HAP-1 (cell line): Measurements from ENCODE around the gene PRMT3.

ENCODE experiments used
- DNase-seq, 2 experiments: peaks; one replicate each; pipeline ENCODE4 v3.0.0-alpha.2; 2016 to 2020; ENCODE audit warnings: low spot score in 2 of 2
- H3K27me3 ChIP-seq: fragments of 250-450 bp; sonication (Bioruptor Pico); 2 replicates; pipeline ENCODE4 v1.5.1; 2020; ENCODE audit warnings: low read depth, mild to moderate bottlenecking, moderate library complexity
- H3K36me3 ChIP-seq: fragments of 250-450 bp; sonication (Bioruptor Pico); replicated peaks from 2 replicates; pipeline ENCODE4 v1.5.1; 2020; ENCODE audit warnings: mild to moderate bottlenecking
- H3K4me1 ChIP-seq: fragments of 250-450 bp; sonication (Bioruptor Pico); 2 replicates; pipeline ENCODE4 v1.5.1; 2020; ENCODE audit warnings: mild to moderate bottlenecking
- H3K4me3 ChIP-seq: fragments of 250-450 bp; sonication (Bioruptor Pico); 2 replicates; pipeline ENCODE4 v1.5.1; 2020; ENCODE audit warnings: mild to moderate bottlenecking, moderate library complexity
- H3K9me3 ChIP-seq: fragments of 250-450 bp; sonication (Bioruptor Pico); 2 replicates; pipeline ENCODE4 v1.5.1; 2020; ENCODE audit warnings: mild to moderate bottlenecking, moderate library complexity
- in situ Hi-C: fragments of 300-500 bp; cut with MboI; formaldehyde crosslinking; loops from 3 replicates; pipeline ENCODE4 v1.14.3; 2020; ENCODE audit warnings: low sequenced_read_pairs, inconsistent platforms, mixed read lengths

The PRMT3 gene

DNA sequence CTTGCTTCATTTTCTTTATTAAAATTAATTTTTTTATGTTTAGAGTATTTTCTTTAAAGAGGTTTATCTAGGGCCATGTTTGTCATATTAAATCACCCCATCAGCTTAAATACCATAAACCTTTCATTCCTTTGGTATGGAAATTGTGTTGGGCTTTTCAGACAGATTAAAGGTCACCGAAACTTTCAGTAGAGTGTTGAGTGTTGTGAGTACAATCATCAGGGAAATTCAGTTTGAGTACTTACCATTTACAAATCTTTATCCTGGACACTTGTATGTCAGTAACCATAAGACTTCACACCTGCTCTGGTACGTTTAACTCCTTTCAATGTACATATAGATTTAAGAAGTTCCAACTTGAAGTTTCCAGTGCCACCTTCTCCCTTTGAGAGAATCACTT is 12.0 kb downstream of the PRMT3 start:
- no peaks in the 10 kb centered on the region for H3K27me3 ChIP-seq
- no peak overlapping the region for H3K4me3 ChIP-seq
- peak in 1 of 2 experiments; percentile 72 for DNase-seq
- H3K36me3 ChIP-seq = peaks cover 60% of the 10 kb centered on the region
- in situ Hi-C loops = no loop called here
- peaks cover 13% of the 10 kb centered on the region for H3K4me1 ChIP-seq
- no peaks in the 10 kb centered on the region for H3K9me3 ChIP-seq

DNA sequence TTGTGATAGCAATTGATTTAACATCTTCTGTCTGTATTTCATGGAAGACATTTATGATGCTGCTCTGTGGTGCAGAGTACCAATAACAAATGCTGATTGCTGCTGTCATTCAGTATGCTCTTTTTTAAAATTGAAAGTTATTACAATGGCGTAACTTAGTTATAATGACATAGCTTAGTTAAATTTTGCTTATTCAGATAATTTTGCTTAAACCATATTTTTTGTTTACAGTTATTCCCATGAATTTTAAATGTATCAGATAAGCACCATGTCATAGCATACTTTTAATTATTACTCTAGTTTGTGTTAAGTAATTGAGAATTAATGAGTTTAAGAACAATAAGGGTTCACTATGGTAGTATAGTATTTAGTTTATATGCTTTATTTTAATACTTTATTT is 15.5 kb downstream of the PRMT3 start:
- in situ Hi-C loops = no loop called here
- Histone ChIP-seq H3K4me1 (peaks cover 24% of the 10 kb centered on the region), H3K36me3 (peaks cover 58% of the 10 kb centered on the region), H3K4me3 (no peak overlapping the region), H3K9me3 (no peaks in the 10 kb centered on the region), H3K27me3 (no peaks in the 10 kb centered on the region)
- DNase-seq = no peak

DNA sequence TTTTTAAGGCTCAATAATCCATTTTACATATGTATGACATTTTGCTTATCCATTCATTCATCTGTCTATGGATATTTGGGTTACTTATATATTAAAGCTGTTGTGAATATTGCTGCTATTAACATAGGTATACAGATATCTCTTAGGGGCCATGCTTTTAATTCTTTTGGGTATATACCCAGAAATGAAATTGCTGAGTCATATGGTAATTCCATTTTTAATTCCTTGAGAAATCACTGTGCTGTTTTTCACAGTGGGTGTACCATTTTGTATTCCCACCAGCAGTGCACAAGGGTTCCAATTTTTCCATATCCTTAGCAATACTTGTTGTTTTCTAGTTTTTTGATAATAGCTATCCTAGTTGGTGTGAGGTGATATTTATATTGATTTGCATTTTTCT is 19.0 kb downstream of the PRMT3 start:
- peaks cover 10% of the 10 kb centered on the region for H3K4me1 ChIP-seq
- no peaks in the 10 kb centered on the region for H3K9me3 ChIP-seq
- peaks cover 49% of the 10 kb centered on the region for H3K36me3 ChIP-seq
- no peak overlapping the region for H3K4me3 ChIP-seq
- DNase-seq = peak in 1 of 2 experiments; percentile 81
- H3K27me3 ChIP-seq = no peaks in the 10 kb centered on the region
- in situ Hi-C loops = no loop called here

DNA sequence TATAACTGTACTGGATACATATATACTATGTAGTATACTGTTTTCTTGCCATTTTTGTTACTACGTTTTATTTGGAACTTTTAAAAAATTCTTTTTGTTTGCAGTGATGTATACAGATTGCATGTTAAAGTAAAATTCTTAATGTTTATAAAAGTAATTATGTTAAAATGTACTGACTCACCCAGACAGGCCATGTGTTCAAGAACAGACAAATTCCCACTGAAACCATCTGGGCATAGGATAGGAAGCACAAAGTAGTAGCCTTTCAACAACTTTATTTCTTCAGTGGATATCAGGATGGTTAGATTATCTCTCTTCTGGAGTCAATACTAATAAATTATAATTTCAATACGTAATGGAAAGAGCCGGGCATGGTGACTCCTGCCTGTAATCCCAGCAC is 19.8 kb downstream of the PRMT3 start:
- DNase-seq = no peak
- Histone ChIP-seq H3K4me3 (no peak overlapping the region), H3K9me3 (no peaks in the 10 kb centered on the region), H3K27me3 (no peaks in the 10 kb centered on the region), H3K36me3 (peaks cover 46% of the 10 kb centered on the region), H3K4me1 (peaks cover 10% of the 10 kb centered on the region)
- in situ Hi-C loops = no loop called here

DNA sequence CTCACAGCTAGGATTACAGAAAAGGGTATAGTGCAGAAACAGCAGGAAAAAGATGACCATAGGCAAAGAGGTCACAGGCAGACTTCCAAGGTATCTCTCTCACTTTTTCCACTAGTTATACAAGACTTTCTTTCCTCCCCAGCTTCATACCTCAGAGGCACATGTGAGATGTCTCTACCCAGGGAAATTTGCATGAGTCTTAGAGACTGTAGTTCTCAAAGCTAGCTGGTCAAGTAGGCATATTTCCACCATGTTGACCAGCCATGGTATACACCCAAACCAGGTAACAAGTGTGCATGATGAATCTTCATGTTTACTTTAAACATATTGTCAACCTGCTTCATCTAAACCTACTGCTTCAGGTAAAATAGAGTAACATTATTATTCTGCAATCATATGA is 27.9 kb downstream of the PRMT3 start:
- in situ Hi-C loops = no loop called here
- Histone ChIP-seq H3K4me3 (no peak overlapping the region), H3K9me3 (no peaks in the 10 kb centered on the region), H3K36me3 (peaks cover 19% of the 10 kb centered on the region), H3K27me3 (no peaks in the 10 kb centered on the region), H3K4me1 (no peaks in the 10 kb centered on the region)
- no peak for DNase-seq

DNA sequence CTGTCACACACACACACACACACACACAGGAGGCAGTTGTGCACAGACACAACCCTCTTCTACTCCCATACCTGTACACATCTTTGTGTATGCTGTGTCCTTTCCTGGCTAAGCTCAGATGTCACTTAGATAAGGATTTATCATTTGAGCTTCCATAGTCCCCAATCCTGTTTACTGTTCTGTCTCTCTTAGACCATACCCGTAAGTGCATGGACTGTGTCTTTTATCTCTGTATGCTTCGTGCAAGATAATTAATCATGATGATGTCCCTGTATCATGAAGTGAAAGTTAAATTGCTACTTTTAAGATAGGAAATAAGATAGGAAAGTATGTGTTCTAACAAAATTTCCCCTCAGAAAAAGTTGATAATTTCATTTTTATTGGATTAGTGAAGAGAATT is 30.3 kb downstream of the PRMT3 start:
- Histone ChIP-seq H3K27me3 (no peaks in the 10 kb centered on the region), H3K9me3 (no peaks in the 10 kb centered on the region), H3K4me1 (no peaks in the 10 kb centered on the region), H3K4me3 (no peak overlapping the region), H3K36me3 (peaks cover 32% of the 10 kb centered on the region)
- in situ Hi-C loops = no loop called here
- DNase-seq = no peak

DNA sequence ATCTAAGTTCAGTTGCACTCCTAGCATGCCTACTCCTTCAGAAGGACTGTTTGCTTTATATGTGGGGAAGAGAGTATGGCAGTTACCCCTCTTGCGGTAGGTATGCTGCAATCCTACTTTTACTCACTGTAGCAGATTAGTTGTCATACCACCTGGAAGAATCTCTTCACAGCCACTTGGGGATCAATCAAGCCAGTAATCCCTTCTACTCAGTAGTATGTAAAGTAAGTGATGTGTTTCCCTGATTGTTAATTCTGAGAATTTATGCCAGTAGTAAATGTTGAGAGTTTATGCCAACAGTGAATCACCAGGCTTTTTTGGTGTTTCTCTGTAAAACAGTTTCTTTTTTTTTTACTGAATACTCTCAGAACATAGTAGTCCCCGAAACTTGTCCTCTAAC is 34.4 kb downstream of the PRMT3 start:
- Histone ChIP-seq H3K27me3 (no peaks in the 10 kb centered on the region), H3K4me3 (no peak overlapping the region), H3K36me3 (peaks cover 24% of the 10 kb centered on the region), H3K9me3 (no peaks in the 10 kb centered on the region), H3K4me1 (no peaks in the 10 kb centered on the region)
- DNase-seq = no peak
- in situ Hi-C loops = no loop called here

DNA sequence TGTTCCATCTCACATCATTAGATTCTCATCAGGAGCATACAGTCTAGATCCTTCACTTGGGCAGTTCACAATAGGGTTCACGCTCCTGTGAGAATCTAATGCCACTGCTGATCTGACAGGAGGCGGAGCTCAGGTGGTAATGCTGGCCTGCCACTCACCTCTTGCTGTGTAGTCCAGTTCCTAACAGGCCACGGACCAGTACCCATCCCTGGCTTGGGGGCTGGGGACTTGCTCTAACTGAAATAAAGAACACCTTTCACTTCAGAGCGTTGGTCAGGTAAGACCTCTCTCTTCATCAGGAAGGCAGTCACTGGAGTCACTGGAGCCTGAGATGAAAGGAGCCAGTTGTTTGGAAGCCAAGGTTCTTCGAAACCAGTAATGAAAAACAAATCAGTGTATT is 41.7 kb downstream of the PRMT3 start:
- H3K9me3 ChIP-seq = no peaks in the 10 kb centered on the region
- no peak for DNase-seq
- H3K4me3 ChIP-seq = no peak overlapping the region
- in situ Hi-C loops = no loop called here
- peaks cover 9% of the 10 kb centered on the region for H3K36me3 ChIP-seq
- no peaks in the 10 kb centered on the region for H3K27me3 ChIP-seq
- H3K4me1 ChIP-seq = peaks cover 13% of the 10 kb centered on the region

DNA sequence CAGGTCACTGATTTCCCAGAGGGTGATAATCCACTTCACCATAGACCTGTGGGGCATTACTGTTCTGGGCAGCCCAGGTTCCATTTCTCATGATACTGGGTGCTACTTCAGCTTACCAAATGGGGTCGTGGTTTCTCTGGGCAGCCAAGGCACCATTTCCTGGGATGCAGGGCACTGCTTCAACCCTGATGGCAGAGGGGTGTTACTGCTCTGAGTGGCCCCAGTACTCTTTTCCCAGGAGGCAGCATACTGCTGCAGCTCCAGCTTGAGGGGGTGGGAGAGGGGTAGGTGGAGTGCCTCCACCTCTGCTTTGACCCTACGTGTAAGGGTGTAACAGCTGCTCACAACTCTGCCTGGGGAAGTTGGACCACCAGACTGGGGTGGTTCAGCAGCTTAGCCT is 51.1 kb downstream of the PRMT3 start:
- in situ Hi-C loops = no loop called here
- Histone ChIP-seq H3K4me1 (no peaks in the 10 kb centered on the region), H3K27me3 (no peaks in the 10 kb centered on the region), H3K4me3 (no peak overlapping the region), H3K9me3 (no peaks in the 10 kb centered on the region), H3K36me3 (no peaks in the 10 kb centered on the region)
- no peak for DNase-seq

DNA sequence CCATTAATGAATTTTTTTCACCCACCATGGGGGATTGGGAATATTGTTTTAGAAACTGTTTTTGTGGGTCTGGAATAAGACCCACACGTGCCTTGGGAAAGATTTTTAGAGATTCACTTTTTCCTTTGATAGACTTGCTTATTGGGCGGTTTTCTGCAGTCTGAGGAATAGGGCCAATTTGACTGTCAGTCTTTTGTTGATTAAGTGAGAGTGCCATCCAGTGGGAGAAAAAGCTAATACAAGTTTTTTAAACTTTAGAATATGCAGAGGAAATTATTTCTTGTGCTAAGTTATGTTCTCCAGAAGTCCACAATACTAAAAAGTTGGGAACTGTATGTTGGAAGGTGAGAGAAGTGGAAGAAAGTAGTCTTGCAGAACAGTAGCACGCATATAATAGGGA is 56.1 kb downstream of the PRMT3 start:
- H3K9me3 ChIP-seq = no peaks in the 10 kb centered on the region
- no peak overlapping the region for H3K4me3 ChIP-seq
- H3K27me3 ChIP-seq = no peaks in the 10 kb centered on the region
- H3K36me3 ChIP-seq = no peaks in the 10 kb centered on the region
- H3K4me1 ChIP-seq = no peaks in the 10 kb centered on the region; the same call in 1 of the 2 replicates
- peak; percentile 22 to 34 for DNase-seq
- in situ Hi-C loops = no loop called here

DNA sequence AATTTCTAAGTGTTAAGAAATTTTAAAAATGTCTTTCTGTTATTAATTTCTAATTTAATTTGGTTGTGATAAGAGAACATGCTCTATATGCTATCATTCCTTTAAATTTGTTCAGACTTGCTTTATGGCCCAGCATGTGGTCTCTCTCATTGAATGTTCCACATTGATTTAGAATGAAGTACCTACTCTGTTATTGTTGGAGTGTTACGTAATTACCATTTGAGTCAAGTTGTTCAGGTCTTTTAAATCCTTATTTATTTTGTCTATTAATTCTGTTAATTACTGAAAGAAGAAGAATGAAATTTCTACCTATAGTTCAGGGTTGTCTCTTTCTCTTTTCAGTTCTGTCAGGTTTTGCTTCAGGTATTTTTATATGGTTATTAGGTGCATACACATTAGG is 57.0 kb downstream of the PRMT3 start:
- no peaks in the 10 kb centered on the region for H3K9me3 ChIP-seq
- no peaks in the 10 kb centered on the region; the same call in 1 of the 2 replicates for H3K4me1 ChIP-seq
- H3K27me3 ChIP-seq = no peaks in the 10 kb centered on the region
- H3K4me3 ChIP-seq = no peak overlapping the region
- no peaks in the 10 kb centered on the region for H3K36me3 ChIP-seq
- no peak for DNase-seq
- in situ Hi-C loops = no loop called here

DNA sequence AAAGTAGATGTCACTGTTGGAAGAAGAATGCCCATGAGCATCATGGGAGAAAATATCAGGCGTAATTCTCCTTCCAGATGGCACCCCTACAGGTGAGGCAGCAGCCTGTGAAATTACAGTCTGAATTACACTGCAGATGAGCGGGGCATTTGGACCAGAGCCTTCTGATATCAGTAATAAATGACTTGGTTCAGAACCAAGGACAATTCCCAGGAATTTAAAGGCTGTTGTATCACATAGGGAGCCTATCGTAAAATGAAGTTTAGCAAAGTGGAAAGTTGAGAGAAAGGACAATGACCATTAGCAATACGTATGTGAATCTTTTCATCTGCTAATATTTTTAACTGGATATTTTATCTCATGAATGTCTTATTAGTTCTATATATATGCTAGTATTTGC is 61.3 kb downstream of the PRMT3 start:
- H3K36me3 ChIP-seq = peaks cover 9% of the 10 kb centered on the region
- in situ Hi-C loops = no loop called here
- no peaks in the 10 kb centered on the region for H3K27me3 ChIP-seq
- no peaks in the 10 kb centered on the region for H3K9me3 ChIP-seq
- no peak overlapping the region for H3K4me3 ChIP-seq
- no peak for DNase-seq
- peaks cover 21% of the 10 kb centered on the region for H3K4me1 ChIP-seq

DNA sequence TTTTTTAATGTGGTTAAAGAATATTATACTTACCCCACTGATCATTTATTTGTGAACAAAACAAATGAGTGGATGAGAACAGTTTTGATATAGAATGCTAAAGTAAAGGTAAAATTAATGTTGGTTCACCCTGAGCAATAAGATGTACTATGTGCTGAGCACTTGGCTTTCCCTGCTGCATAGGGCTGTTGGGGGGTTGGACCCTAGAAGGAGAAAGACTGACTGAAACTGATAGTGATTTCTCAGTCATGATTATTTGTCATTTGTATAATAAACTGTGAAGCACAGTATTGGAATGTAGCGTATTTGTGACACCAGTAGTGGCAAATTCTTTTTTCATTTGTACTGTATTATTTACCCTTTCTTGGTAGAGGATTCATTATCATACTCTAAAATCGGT is 63.3 kb downstream of the PRMT3 start:
- in situ Hi-C loops = no loop called here
- H3K27me3 ChIP-seq = no peaks in the 10 kb centered on the region
- H3K4me3 ChIP-seq = no peak overlapping the region
- H3K4me1 ChIP-seq = peaks cover 21% of the 10 kb centered on the region
- H3K9me3 ChIP-seq = no peaks in the 10 kb centered on the region
- H3K36me3 ChIP-seq = peaks cover 14% of the 10 kb centered on the region
- no peak for DNase-seq

DNA sequence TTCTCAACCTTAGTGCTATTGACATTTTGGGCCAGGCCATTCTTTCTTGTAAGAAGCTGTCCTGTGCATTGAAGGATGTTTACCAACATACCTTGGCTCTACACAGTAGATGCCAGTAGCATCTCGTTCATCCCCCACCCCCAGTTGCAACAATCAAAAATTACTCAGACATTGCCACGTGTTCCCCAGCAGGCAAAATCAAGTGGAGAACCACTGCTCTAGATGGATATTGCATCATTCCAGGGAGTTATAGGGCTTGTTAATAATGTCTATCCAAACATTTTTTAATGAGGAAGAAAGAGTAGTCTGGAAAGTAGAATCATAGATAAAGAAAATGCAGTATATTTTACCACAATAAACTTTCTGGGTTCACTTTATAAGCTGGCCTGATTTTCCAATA is 64.1 kb downstream of the PRMT3 start:
- DNase-seq = no peak
- in situ Hi-C loops = no loop called here

DNA sequence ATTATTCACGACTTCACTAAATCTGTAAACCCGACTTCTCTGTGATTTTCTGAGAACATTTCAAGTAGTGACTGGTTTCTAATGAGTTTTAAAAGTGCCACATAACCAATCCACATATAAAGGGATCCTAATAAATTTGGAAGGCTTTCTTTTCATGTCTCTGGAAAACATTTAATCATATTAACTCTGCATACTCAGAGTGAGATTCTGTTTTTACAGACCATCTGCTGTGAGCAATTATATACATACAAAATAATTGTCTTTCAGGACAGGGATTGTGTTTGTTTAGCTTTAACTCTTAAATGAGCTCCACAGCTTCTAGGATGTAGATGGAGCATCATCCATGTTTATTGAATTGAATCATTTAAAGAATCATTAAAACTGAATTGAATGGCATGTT is 65.1 kb downstream of the PRMT3 start:
- peaks cover 21% of the 10 kb centered on the region for H3K4me1 ChIP-seq
- H3K4me3 ChIP-seq = no peak overlapping the region
- DNase-seq = no peak
- no peaks in the 10 kb centered on the region for H3K27me3 ChIP-seq
- H3K9me3 ChIP-seq = no peaks in the 10 kb centered on the region
- in situ Hi-C loops = no loop called here
- peaks cover 14% of the 10 kb centered on the region for H3K36me3 ChIP-seq

More for the DNA sequence above, 64.1 kb downstream of the PRMT3 start:
- H3K4me1 ChIP-seq = peaks cover 21% of the 10 kb centered on the region
- no peak overlapping the region for H3K4me3 ChIP-seq
- H3K9me3 ChIP-seq = no peaks in the 10 kb centered on the region
- H3K36me3 ChIP-seq = peaks cover 14% of the 10 kb centered on the region
- no peaks in the 10 kb centered on the region for H3K27me3 ChIP-seq
